ENCODE measurements around the gene KEAP1.
"Not testable (repeated sequence)": the region's sequence is repeated elsewhere in the genome, so short reads cannot be mapped to it uniquely, and the experiment has no call there.

DNA sequence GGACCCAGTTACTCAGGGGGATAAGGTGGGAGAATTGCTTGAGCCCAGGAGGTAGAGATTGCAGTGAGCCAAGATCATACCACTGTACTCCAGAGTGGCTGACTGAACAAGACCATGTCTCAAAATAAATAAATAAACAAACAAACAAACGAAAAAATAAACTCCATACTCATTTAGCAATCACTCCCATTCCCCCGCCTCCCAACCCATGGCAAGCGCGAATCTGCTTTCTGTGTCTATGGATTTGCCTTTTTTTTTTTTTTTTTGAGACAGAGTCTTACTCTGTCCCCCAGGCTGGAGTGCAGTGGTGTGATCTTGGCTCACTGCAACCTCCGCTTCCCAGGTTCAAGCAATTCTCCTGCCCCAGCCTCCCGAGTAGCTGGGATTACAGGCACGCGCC is 23.7 kb upstream of the KEAP1 start:
- TF ChIP-seq, protein P1, sequence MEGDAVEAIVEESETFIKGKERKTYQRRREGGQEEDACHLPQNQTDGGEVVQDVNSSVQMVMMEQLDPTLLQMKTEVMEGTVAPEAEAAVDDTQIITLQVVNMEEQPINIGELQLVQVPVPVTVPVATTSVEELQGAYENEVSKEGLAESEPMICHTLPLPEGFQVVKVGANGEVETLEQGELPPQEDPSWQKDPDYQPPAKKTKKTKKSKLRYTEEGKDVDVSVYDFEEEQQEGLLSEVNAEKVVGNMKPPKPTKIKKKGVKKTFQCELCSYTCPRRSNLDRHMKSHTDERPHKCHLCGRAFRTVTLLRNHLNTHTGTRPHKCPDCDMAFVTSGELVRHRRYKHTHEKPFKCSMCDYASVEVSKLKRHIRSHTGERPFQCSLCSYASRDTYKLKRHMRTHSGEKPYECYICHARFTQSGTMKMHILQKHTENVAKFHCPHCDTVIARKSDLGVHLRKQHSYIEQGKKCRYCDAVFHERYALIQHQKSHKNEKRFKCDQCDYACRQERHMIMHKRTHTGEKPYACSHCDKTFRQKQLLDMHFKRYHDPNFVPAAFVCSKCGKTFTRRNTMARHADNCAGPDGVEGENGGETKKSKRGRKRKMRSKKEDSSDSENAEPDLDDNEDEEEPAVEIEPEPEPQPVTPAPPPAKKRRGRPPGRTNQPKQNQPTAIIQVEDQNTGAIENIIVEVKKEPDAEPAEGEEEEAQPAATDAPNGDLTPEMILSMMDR (IDR thresholded peaks at IDR 0.05), result not testable (repeated sequence)
- not testable (repeated sequence) for TF ChIP-seq POLR2A (IDR thresholded peaks at IDR 0.05)

Data from thyroid gland (tissue), 4 donors.